ENCODE data around the gene KSR1.
"Not testable (repeated sequence)": the region's sequence is repeated elsewhere in the genome, so short reads cannot be mapped to it uniquely, and the experiment has no call there.

The KSR1 gene

DNA sequence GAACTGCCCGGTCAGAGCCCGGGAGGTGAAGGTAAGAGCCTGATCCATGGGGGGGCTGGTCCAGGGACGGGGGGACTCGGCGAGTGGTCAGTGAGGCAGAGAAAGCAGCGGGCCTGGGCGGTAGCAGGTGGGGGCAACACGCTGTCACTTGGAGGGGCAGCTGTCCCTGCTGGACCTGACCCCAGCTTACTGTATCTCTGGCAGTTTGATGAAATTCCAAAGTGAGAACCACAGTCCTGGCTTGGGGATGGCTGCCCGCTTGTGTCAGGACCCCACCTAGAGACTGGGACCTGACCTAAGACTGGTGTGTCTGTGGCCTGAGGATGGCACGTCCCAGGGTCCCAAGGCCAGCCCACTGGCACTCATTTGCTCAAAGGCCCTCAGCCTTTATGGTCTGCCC lies 35.1 kb upstream of the KSR1 start:
- no peaks in the 10 kb centered on the region for H3K27me3 Mint-ChIP-seq (ENCODE audit: low read depth)
- no peak overlapping the region for H3K4me3 Mint-ChIP-seq
- no peak overlapping the region for H3K27ac Mint-ChIP-seq
- H3K9me3 Mint-ChIP-seq: no peaks in the 10 kb centered on the region
- DNase-seq (ENCODE audit: low spot score): no peak
- H3K4me1 Mint-ChIP-seq (ENCODE audit: low read depth): no peaks in the 10 kb centered on the region
- H3K36me3 Mint-ChIP-seq (ENCODE audit: low read depth): no peaks in the 10 kb centered on the region

DNA sequence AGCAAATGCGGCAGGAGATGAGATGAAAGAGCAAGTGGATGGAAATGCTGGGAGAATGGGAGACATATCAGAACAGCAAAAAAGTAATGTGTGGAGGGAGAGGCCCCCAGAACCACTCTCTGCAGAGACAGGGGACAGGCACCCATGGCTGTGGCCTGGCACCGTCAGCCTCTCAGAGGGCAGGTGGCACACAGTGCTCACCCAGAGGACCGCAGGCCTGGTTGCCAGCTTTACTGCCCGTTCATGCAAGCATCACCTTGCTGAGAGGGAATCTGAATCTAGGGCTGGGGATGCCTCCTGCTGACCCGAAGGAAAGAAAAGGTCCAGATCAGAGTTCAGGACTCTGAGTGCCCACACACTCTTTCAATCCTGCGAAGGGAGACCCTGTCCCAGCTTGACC lies 34.6 kb upstream of the KSR1 start:
- H3K27ac Mint-ChIP-seq; DNase-seq (ENCODE audit: low spot score); H3K4me1 Mint-ChIP-seq (ENCODE audit: low read depth); H3K4me3 Mint-ChIP-seq; H3K27me3 Mint-ChIP-seq (ENCODE audit: low read depth); H3K9me3 Mint-ChIP-seq; H3K36me3 Mint-ChIP-seq (ENCODE audit: low read depth): not testable (repeated sequence)

DNA sequence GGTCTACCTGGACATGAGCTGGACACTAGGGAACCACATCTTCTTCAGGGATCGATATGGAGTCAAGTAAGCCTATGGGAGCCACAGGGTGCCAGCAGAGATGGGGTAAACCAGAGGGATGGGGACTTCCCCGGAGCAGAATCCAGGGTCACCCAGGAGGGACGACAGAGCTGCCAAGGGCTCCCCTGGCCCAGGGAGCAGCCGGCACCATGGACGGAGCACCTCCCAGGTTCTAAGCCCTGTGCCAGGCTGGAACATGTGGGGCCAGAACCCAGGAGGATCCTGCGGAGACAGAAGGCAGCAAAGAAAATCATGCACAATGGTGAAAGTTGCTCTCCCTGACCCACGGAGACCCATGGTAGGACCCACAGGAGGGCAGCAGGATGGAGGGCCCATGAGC lies 33.6 kb upstream of the KSR1 start:
- no peak overlapping the region for H3K27ac Mint-ChIP-seq
- H3K4me3 Mint-ChIP-seq: no peak overlapping the region
- no peaks in the 10 kb centered on the region for H3K9me3 Mint-ChIP-seq
- no peak for DNase-seq (ENCODE audit: low spot score)
- H3K27me3 Mint-ChIP-seq (ENCODE audit: low read depth): no peaks in the 10 kb centered on the region
- H3K4me1 Mint-ChIP-seq (ENCODE audit: low read depth): no peaks in the 10 kb centered on the region
- no peaks in the 10 kb centered on the region for H3K36me3 Mint-ChIP-seq (ENCODE audit: low read depth)

DNA sequence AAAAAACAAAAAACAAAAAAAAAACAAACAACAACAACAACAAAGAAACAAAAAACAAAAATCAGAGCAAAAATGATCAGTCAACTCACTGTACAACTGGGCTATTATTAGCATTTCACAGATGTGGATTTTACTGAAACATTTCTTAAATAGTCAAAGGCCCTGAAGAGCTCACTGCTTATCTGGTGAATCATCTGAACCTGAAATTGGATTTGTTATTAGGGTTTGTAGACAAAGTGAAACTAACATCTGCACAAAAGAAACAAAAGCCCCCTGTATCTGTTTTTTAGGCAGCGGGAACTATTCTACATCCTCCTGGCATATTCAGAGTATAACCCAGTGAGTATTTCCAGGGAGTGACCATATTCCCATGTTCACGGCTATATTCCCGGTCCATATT lies 32.6 kb upstream of the KSR1 start:
- no peaks in the 10 kb centered on the region for H3K4me1 Mint-ChIP-seq (ENCODE audit: low read depth)
- DNase-seq (ENCODE audit: low spot score): no peak
- no peak overlapping the region for H3K4me3 Mint-ChIP-seq
- no peak overlapping the region for H3K27ac Mint-ChIP-seq
- no peaks in the 10 kb centered on the region for H3K9me3 Mint-ChIP-seq
- no peaks in the 10 kb centered on the region for H3K36me3 Mint-ChIP-seq (ENCODE audit: low read depth)
- H3K27me3 Mint-ChIP-seq (ENCODE audit: low read depth): no peaks in the 10 kb centered on the region

DNA sequence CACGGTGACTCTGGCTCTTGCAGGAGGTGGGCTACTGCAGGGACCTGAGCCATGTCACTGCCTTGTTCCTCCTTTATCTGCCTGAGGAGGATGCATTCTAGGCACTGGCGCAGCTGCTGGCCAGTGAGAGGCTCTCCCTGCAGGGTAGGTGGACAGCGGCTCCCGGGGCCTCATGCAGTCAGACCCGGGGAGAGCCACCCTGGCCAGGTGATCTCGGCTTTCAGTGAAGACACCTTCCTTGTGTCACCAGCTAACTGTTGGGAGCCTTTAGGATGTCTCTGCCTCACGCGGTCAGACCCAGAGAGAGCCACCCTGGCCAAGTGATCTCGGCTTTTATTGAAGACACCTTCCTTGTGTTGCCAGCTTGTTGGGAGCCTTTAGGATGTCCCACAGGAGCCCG lies 31.7 kb upstream of the KSR1 start:
- Mint-ChIP-seq H3K4me3 (no peak overlapping the region), H3K27ac (no peak overlapping the region)

DNA sequence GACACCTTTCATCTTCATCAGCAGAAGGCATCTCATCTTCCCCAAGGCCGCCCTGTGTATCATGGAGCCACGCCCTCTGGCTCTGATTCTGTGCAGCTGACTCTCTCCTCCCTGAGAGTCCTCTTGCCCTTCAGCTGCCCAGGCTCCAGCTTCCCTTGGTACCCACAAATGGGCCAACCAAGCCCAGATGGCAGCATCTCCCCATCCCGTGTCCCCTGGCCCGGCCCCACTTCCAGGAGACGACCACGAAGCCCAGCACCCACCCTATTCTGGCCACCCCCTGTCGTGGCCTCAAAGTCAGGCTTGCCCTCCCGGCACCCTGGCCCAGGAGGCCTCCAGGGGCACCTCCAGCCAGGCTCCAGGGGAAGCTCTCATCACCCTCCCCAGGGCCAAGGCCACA lies 31.3 kb upstream of the KSR1 start:
- H3K4me3 Mint-ChIP-seq: no peak overlapping the region
- H3K27me3 Mint-ChIP-seq (ENCODE audit: low read depth): no peaks in the 10 kb centered on the region
- no peak for DNase-seq (ENCODE audit: low spot score)
- no peaks in the 10 kb centered on the region for H3K36me3 Mint-ChIP-seq (ENCODE audit: low read depth)
- no peak overlapping the region for H3K27ac Mint-ChIP-seq
- no peaks in the 10 kb centered on the region for H3K9me3 Mint-ChIP-seq
- H3K4me1 Mint-ChIP-seq (ENCODE audit: low read depth): no peaks in the 10 kb centered on the region

More for the DNA sequence above, 31.7 kb upstream of the KSR1 start:
- Mint-ChIP-seq H3K36me3 (ENCODE audit: low read depth) (no peaks in the 10 kb centered on the region), H3K27me3 (ENCODE audit: low read depth) (no peaks in the 10 kb centered on the region), H3K9me3 (no peaks in the 10 kb centered on the region), H3K4me1 (ENCODE audit: low read depth) (no peaks in the 10 kb centered on the region)
- DNase-seq (ENCODE audit: low spot score): no peak

DNA sequence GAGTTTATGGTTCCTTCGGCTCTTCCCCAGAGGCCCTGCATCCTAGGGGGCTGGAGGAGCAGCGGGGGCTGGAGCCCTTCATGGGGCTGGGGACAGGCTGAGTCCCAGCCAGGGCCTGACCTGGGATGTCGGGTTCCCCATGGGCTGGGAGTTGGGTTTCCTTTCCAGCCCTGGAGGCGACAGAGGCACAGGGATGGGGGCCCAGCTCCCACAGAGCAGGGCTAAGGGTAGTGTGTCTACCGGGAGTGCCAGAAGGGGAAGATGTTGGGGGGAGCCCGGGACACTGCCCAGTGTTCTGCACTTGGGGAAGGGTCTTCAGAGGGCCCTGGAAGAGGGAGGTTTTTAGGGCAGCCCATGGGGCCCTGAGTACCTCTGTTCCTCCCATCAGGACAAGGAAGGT lies 30.7 kb upstream of the KSR1 start:
- H3K9me3 Mint-ChIP-seq; H3K4me1 Mint-ChIP-seq (ENCODE audit: low read depth); H3K4me3 Mint-ChIP-seq; H3K27me3 Mint-ChIP-seq (ENCODE audit: low read depth); H3K27ac Mint-ChIP-seq; H3K36me3 Mint-ChIP-seq (ENCODE audit: low read depth); DNase-seq (ENCODE audit: low spot score): not testable (repeated sequence)

DNA sequence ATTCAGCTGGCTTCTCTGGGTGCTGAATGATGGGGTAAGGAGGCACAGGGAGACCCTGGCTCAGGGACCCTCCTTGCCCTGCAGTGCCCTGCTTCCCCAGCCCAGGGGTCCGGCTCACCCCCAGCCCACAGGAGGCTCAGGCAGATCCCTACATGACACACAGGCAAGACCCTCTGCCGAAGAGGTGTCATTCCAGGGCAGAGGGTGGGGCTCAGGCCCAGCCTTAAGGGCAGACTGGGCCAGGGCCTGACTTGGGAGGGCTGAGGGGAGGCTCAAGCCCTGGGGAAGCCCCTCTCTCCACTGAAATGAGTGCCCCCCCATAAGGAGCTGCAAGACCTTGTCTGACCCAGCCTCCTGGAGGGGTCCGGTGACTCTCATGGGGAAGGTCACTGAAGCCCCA lies 30.3 kb upstream of the KSR1 start:
- no peaks in the 10 kb centered on the region for H3K36me3 Mint-ChIP-seq (ENCODE audit: low read depth)
- no peaks in the 10 kb centered on the region for H3K9me3 Mint-ChIP-seq
- no peak overlapping the region for H3K27ac Mint-ChIP-seq
- H3K4me1 Mint-ChIP-seq (ENCODE audit: low read depth): no peaks in the 10 kb centered on the region
- no peak overlapping the region for H3K4me3 Mint-ChIP-seq
- no peak for DNase-seq (ENCODE audit: low spot score)
- no peaks in the 10 kb centered on the region for H3K27me3 Mint-ChIP-seq (ENCODE audit: low read depth)

DNA sequence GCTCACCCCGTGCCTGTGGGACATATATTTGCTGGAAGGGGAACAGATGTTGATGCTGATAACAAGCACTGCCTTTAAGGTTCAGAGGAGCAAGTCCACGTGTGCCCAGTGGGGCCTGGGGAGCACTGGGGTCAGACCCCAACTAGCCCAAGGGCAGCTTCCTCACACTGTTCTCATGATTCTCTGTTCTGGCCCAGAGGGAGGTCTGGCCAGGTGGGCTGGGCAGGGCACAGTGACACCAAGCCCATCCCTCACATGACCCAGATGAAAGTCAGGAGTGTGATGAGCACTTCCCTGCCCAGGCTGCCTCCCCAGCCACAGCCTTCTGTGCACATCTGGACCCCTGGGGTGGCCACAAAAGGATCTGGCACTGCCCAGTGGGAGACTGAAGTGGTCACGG lies 29.8 kb upstream of the KSR1 start:
- H3K9me3 Mint-ChIP-seq; H3K4me1 Mint-ChIP-seq (ENCODE audit: low read depth); H3K36me3 Mint-ChIP-seq (ENCODE audit: low read depth); H3K27ac Mint-ChIP-seq; DNase-seq (ENCODE audit: low spot score); H3K4me3 Mint-ChIP-seq; H3K27me3 Mint-ChIP-seq (ENCODE audit: low read depth): not testable (repeated sequence)

DNA sequence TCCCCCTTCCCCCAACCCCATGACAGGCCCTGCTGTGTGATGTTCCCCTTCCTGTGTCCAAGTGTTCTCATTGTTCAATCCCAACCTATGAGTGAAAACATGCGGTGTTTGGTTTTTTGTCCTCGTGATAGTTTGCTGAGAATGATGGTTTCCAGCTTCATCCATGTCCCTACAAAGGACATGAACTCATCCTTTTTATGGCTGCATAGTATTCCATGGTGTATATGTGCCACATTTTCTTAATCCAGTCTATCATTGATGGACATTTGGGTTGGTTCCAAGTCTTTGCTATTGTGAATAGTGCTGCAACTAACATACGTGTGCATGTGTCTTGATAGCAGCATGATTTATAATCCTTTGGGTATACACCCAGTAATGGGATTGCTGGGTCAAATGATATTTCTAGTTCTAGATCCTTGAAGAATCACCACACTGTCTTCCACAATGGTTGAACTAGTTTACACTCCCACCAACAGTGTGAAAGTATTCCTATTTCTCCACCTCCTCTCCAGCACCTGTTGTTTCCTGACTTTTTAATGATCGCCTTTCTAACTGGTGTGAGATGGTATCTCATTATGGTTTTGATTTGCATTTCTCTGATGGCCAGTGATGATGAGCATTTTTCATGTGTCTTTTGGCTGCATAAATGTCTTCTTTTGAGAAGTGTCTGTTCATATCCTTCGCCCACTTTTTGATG lies 28.9 kb upstream of the KSR1 start:
- H3K36me3 Mint-ChIP-seq (ENCODE audit: low read depth); H3K9me3 Mint-ChIP-seq; H3K4me3 Mint-ChIP-seq; DNase-seq (ENCODE audit: low spot score); H3K27ac Mint-ChIP-seq; H3K4me1 Mint-ChIP-seq (ENCODE audit: low read depth); H3K27me3 Mint-ChIP-seq (ENCODE audit: low read depth): not testable (repeated sequence)

DNA sequence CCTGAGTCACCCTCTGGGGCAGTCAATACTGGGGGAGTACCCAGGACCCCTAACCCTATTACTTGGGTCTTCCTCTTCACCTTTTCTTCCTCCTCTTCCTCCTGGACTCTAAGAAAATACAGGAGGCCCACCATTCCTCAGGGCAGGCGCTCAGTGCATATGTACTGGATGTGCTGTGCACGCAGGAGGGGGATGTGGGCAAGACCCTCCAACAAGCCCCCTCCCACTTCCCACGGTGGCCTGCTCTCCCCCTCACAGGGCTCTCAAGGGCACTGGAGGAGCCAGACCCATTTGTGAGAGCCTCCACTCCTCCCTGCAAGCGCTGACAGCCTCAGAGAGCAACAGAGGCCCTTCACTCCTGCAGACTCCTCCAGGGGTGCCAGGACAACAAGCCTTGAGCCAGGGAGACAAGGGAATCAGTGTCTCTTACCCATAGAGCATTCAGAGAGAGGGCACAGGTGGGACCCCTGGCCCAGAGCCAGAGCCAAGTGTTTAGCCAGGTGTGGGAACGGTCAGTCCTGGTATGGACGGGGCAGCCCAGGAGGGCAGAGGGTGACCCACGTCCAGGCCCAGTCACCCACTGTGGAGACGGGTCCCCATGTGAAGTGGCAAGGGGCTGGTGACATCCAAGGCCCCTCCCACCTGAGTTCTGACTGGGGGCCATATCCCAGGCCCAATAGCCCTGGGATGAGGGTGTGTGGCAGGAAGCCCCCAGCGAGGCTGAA lies 27.3 kb upstream of the KSR1 start:
- H3K4me3 Mint-ChIP-seq: no peak overlapping the region
- H3K36me3 Mint-ChIP-seq (ENCODE audit: low read depth): no peaks in the 10 kb centered on the region
- no peak overlapping the region for H3K27ac Mint-ChIP-seq
- DNase-seq (ENCODE audit: low spot score): no peak
- H3K4me1 Mint-ChIP-seq (ENCODE audit: low read depth): no peaks in the 10 kb centered on the region
- no peaks in the 10 kb centered on the region for H3K27me3 Mint-ChIP-seq (ENCODE audit: low read depth)
- H3K9me3 Mint-ChIP-seq: no peaks in the 10 kb centered on the region

DNA sequence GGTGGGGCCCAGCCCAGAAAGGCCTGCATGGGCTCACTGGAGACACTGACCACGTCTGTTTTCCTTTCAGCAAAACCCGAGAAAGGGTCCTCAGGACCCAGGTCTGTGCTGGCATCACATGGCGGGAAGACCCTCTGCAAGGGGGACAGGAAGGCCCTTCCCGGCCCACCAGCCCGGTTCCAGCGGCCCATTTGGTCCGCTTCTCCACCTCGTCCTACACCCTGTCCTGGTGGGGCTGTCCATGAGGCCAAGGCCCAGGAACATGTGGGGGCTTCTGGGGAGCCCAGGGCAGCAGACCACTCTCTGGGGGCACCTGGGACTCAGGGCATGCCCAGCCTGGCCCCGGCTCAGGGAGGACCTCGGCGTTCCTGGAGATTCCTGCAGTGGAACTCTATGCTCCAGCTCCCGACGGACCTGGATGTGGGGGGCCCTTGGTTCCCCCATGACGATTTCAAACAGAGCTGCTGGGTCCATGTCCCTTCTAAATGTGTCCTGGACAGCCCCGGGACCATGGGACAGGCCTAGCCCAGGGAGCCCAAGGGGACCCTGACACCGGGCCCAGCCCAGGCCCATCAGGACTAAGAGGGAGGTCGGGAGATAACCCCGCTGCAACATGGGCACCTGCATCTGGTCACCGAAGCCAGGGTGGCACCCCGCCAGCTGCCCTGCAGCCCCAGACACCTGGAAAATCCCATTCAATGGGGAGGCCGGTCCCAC lies 26.4 kb upstream of the KSR1 start:
- no peaks in the 10 kb centered on the region for H3K27me3 Mint-ChIP-seq (ENCODE audit: low read depth)
- H3K4me1 Mint-ChIP-seq (ENCODE audit: low read depth): no peaks in the 10 kb centered on the region
- H3K4me3 Mint-ChIP-seq: no peak overlapping the region
- H3K9me3 Mint-ChIP-seq: no peaks in the 10 kb centered on the region
- H3K36me3 Mint-ChIP-seq (ENCODE audit: low read depth): no peaks in the 10 kb centered on the region
- no peak overlapping the region for H3K27ac Mint-ChIP-seq
- no peak for DNase-seq (ENCODE audit: low spot score)

DNA sequence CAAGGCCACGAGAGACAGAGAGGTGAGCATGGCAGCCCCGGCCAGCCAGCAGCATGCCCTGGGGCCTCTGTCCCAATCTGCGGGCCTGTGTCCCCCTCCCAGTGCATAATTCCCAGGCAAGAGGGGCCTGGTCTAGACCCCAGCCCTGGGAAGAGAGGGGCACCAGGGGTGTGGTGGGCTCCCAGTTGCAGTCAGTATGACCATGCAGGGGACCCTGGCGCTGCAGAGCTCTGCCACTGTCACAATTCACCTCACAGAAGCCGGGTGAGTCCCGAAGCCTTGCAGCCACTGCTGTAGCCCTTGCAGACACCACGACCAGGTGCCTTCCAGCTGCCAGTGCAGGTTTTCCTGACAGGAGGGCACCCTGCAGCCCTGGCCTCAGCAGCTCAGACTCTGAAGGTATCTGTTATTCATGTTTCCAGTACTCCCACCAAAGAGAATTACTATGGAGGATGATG lies 25.8 kb upstream of the KSR1 start:
- H3K4me1 Mint-ChIP-seq (ENCODE audit: low read depth): no peaks in the 10 kb centered on the region
- H3K9me3 Mint-ChIP-seq: no peaks in the 10 kb centered on the region

DNA sequence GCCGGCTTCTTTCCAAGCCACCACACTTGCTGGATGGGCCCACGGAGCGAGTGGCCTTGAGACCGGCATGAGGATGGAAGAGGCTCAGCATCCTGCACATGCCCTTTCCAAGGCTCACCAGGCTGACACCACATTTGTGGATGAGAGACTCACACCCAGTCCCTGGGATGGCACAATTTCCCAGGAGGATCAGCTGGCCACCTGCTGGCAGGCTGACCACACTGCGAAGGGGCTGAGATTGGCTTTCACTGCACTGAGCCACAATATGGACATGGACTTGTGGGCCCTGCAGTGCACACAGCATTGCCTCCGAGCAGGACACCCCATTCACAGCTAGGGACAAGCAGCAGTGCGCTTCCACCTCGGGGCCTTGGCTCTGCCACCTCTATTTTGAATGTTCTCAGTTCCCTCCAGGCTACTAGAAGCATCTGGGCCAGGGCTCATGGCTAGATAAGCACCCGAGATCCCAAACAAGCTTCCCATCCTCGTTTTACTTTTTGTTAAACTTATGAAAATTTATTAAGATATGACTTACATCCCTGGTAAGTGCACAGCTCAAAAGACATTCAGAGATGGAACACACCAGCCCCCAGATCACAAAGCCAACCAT lies 25.3 kb upstream of the KSR1 start:
- Mint-ChIP-seq H3K9me3 (no peaks in the 10 kb centered on the region), H3K4me1 (ENCODE audit: low read depth) (no peaks in the 10 kb centered on the region), H3K27ac (no peak overlapping the region), H3K4me3 (no peak overlapping the region), H3K27me3 (ENCODE audit: low read depth) (no peaks in the 10 kb centered on the region), H3K36me3 (ENCODE audit: low read depth) (no peaks in the 10 kb centered on the region)
- DNase-seq (ENCODE audit: low spot score): no peak

More for the DNA sequence above, 25.8 kb upstream of the KSR1 start:
- Mint-ChIP-seq H3K27ac (no peak overlapping the region), H3K4me3 (no peak overlapping the region), H3K36me3 (ENCODE audit: low read depth) (no peaks in the 10 kb centered on the region), H3K27me3 (ENCODE audit: low read depth) (no peaks in the 10 kb centered on the region)
- no peak for DNase-seq (ENCODE audit: low spot score)

Measured in T-helper 2 cell treated with Interferon-gamma antibody and Interleukin-4, amounts not matched to agents 5 μg/mL and 100 μg/mL, for 36 hours (primary cell).